ENCODE results near the gene DHDH. TPM values are rescaled to one million over a fixed set of nuclear protein-coding genes. Genes with fewer than 3 reads are reported as not detected.
A peak's percentile ranks its signal among the peaks of the same experiment; 100 is the strongest.

DHDH gene
- total and polyA plus RNA-seq, 2 of the 13 experiments (the other 11 are each of a cell fraction or from before 2014, with no cell fraction given), result 0.13 to 0.91 TPM

DNA sequence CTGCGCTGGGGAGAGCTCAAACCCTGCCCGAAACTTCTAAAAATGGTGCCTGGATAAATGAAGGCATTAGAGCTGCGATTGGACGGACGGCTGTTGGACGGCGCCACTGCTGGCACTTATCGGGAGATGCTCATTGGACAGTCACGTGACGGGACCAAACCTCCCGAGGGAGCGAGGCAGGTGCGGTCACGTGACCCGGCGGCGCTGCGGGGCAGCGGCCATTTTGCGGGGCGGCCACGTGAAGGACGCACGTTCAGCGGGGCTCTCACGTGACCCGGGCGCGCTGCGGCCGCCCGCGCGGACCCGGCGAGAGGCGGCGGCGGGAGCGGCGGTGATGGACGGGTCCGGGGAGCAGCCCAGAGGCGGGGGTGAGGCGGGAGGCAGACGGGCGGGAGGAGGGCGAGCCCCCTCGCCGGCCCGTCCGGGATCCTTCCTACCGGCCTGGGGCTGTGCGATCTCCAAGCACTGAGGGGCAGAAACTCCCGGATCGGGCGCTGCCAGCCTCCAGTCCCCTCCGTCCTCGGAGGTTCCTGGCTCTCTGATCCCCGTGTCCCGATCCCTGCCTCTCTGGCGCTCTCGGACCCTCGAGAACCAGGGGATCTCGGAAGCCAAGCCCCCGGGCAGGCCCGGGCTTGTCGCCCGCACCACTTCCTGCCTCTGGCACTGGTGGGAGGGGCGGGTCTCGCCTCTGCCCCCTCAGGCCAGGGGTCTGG, 21.3 kb downstream of the DHDH start, which contains the start of gene BAX (continued):
- TF ChIP-seq IRF2 (CRISPR knock-in tag; IDR thresholded peaks at IDR 0.05), result peak; percentile 51; the same call in 1 of the 2 replicates
- TF ChIP-seq, protein P1, sequence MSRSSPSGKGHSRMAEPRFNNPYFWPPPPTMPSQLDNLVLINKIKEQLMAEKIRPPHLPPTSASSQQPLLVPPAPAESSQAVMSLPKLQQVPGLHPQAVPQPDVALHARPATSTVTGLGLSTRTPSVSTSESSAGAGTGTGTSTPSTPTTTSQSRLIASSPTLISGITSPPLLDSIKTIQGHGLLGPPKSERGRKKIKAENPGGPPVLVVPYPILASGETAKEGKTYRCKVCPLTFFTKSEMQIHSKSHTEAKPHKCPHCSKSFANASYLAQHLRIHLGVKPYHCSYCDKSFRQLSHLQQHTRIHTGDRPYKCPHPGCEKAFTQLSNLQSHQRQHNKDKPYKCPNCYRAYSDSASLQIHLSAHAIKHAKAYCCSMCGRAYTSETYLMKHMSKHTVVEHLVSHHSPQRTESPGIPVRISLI (CRISPR knock-in tag; IDR thresholded peaks at IDR 0.05; ENCODE audit: borderline replicate concordance), result no peak
- TF ChIP-seq ZMAT3 (CRISPR knock-in tag; conservative IDR thresholded peaks at IDR 0.05), result no peak; the same call in 1 of the 2 replicates
- TF ChIP-seq, protein P2, sequence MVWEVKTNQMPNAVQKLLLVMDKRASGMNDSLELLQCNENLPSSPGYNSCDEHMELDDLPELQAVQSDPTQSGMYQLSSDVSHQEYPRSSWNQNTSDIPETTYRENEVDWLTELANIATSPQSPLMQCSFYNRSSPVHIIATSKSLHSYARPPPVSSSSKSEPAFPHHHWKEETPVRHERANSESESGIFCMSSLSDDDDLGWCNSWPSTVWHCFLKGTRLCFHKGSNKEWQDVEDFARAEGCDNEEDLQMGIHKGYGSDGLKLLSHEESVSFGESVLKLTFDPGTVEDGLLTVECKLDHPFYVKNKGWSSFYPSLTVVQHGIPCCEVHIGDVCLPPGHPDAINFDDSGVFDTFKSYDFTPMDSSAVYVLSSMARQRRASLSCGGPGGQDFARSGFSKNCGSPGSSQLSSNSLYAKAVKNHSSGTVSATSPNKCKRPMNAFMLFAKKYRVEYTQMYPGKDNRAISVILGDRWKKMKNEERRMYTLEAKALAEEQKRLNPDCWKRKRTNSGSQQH (CRISPR knock-in tag; IDR thresholded peaks at IDR 0.05; ENCODE audit: low read depth), result no peak
- peak; percentile 70 for TF ChIP-seq KDM5A (IDR thresholded peaks at IDR 0.05; ENCODE audit: borderline replicate concordance, low read length)
- no peak for TF ChIP-seq ATF1 (CRISPR knock-in tag; IDR thresholded peaks at IDR 0.05)
- peak; percentile 15; the same call in 1 of the 2 replicates for TF ChIP-seq ZNF331 (CRISPR knock-in tag; IDR thresholded peaks at IDR 0.05)
- TF ChIP-seq ETV5 (CRISPR knock-in tag; IDR thresholded peaks at IDR 0.05; ENCODE audit: borderline replicate concordance), result peak; percentile 65
- no peak; the same call in 1 of the 2 replicates for TF ChIP-seq ISX (CRISPR knock-in tag; conservative IDR thresholded peaks at IDR 0.05)
- peak; percentile 71 for TF ChIP-seq RAD21 (CRISPR knock-in tag; IDR thresholded peaks at IDR 0.05)
- no peak for TF ChIP-seq MAFK (conservative IDR thresholded peaks at IDR 0.05 in 1 of 2, IDR thresholded peaks at IDR 0.05 in 1 of 2; ENCODE audit: low read length in 2 of 2)
- peak in 1 of 2 experiments; percentile 69; a peak in 3 of 4 replicates for TF ChIP-seq POLR2A (IDR thresholded peaks at IDR 0.05; ENCODE audit: insufficient read depth in 1 of 2, low read depth in 2 of 2, low read length in 2 of 2)
- TF ChIP-seq, protein P3, sequence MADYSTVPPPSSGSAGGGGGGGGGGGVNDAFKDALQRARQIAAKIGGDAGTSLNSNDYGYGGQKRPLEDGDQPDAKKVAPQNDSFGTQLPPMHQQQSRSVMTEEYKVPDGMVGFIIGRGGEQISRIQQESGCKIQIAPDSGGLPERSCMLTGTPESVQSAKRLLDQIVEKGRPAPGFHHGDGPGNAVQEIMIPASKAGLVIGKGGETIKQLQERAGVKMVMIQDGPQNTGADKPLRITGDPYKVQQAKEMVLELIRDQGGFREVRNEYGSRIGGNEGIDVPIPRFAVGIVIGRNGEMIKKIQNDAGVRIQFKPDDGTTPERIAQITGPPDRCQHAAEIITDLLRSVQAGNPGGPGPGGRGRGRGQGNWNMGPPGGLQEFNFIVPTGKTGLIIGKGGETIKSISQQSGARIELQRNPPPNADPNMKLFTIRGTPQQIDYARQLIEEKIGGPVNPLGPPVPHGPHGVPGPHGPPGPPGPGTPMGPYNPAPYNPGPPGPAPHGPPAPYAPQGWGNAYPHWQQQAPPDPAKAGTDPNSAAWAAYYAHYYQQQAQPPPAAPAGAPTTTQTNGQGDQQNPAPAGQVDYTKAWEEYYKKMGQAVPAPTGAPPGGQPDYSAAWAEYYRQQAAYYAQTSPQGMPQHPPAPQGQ (CRISPR knock-in tag; IDR thresholded peaks at IDR 0.05; ENCODE audit: borderline replicate concordance), result no peak
- TF ChIP-seq, protein P4, sequence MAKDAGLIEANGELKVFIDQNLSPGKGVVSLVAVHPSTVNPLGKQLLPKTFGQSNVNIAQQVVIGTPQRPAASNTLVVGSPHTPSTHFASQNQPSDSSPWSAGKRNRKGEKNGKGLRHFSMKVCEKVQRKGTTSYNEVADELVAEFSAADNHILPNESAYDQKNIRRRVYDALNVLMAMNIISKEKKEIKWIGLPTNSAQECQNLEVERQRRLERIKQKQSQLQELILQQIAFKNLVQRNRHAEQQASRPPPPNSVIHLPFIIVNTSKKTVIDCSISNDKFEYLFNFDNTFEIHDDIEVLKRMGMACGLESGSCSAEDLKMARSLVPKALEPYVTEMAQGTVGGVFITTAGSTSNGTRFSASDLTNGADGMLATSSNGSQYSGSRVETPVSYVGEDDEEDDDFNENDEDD (CRISPR knock-in tag; IDR thresholded peaks at IDR 0.05; ENCODE audit: borderline replicate concordance), result peak; percentile 72; the same call in 1 of the 2 replicates
- TF ChIP-seq ZBTB7B (CRISPR knock-in tag; IDR thresholded peaks at IDR 0.05), result no peak
- peak; percentile 2 for TF ChIP-seq U2AF1 (optimal IDR thresholded peaks at IDR 0.05; ENCODE audit: low read depth, low read length)
- no peak for TF ChIP-seq TBP (CRISPR knock-in tag; IDR thresholded peaks at IDR 0.05)
- TF ChIP-seq GATAD2A (CRISPR knock-in tag; IDR thresholded peaks at IDR 0.05), result peak; percentile 23; the same call in 1 of the 2 replicates
- no peak for TF ChIP-seq ZNF263 (CRISPR knock-in tag; IDR thresholded peaks at IDR 0.05)
- no peak for TF ChIP-seq ZFP82 (CRISPR knock-in tag; IDR thresholded peaks at IDR 0.05; ENCODE audit: borderline replicate concordance)
- TF ChIP-seq EP300 (IDR thresholded peaks at IDR 0.05; ENCODE audit: low read depth in 2 of 2, low read length in 2 of 2), result peak in 1 of 2 experiments; percentile 25; a peak in 1 of 4 replicates
- TF ChIP-seq EP300 (CRISPR knock-in tag; IDR thresholded peaks at IDR 0.05; ENCODE audit: borderline replicate concordance), result no peak
- TF ChIP-seq NKX3-1 (CRISPR knock-in tag; IDR thresholded peaks at IDR 0.05), result no peak
- peak; percentile 65; the same call in 1 of the 2 replicates for TF ChIP-seq SMAD1 (CRISPR knock-in tag; IDR thresholded peaks at IDR 0.05; ENCODE audit: borderline replicate concordance, low read depth)
